HL-60 (cell line): ENCODE results near the gene E2F4.

Experiments used
- POLR2AphosphoS5 ChIP-seq: IDR thresholded peaks from 2 replicates; pipeline ENCODE4 v1.6.1; 2012; ENCODE audit warnings: low read depth
- SPI1 ChIP-seq: IDR thresholded peaks from 2 replicates; pipeline ENCODE4 v1.6.1; 2012; ENCODE audit warnings: low read depth, mild to moderate bottlenecking, borderline replicate concordance
- TF ChIP-seq, protein P1 (sequence below): IDR thresholded peaks from one replicate; pipeline ENCODE4 v1.5.1; 2011; ENCODE audit warnings: low read length, control low read depth, inconsistent platforms; ENCODE audit not compliant: insufficient read depth

GRCh38 chr16:67157106-67157748 is 34.7 kb upstream of the E2F4 start:
- TF ChIP-seq, protein P1, sequence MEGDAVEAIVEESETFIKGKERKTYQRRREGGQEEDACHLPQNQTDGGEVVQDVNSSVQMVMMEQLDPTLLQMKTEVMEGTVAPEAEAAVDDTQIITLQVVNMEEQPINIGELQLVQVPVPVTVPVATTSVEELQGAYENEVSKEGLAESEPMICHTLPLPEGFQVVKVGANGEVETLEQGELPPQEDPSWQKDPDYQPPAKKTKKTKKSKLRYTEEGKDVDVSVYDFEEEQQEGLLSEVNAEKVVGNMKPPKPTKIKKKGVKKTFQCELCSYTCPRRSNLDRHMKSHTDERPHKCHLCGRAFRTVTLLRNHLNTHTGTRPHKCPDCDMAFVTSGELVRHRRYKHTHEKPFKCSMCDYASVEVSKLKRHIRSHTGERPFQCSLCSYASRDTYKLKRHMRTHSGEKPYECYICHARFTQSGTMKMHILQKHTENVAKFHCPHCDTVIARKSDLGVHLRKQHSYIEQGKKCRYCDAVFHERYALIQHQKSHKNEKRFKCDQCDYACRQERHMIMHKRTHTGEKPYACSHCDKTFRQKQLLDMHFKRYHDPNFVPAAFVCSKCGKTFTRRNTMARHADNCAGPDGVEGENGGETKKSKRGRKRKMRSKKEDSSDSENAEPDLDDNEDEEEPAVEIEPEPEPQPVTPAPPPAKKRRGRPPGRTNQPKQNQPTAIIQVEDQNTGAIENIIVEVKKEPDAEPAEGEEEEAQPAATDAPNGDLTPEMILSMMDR = no peak
- TF ChIP-seq POLR2AphosphoS5 (no peak), SPI1 (no peak)
